ENCODE results near the gene ETHE1.

ETHE1 gene

DNA sequence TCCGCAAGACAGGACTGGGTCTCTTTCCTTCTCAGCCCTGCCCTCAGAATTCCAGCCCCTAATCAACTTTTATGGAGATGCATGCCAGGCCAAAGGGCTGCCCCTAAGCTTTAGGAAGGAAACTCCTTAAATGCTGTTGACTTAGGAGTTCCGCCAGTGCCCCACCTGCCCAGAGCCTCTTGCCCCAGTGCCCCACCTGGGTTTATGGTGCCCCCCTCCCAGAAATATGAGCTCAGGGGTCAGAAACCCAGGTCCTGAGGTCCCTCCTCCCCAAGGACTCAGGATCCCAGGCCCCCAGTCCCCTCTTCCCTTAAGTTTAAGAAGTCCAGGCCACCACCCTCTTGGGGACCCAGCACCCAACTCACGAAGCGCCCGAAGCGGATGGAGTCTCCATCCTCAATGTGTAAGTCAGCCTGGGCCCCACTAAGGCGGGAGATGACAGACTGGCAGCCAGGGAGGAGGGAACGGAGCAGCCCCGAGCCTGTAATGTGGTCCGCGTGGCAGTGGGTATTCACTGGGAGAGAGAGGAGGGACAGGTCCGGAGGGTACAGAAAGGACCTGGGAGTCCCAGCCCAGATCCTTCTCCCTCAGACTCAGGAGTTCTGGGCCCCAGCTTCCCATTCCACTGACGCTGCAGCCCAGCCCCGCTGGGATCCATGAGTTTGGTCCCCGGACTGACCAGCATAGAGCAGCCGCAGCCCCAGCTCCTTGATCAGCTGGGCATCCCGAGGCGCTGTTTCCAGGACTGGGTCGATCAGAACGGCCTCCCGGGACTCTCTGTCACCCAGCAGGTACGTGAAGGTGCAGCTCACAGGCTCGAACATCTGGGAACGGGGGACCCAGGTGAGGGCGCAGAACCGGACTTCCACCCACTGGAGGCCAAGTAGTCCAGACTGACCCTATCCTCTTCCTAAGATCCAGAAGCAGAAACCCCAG is 897 bp downstream of the ETHE1 start:
- no peak for TF ChIP-seq CTCF (IDR thresholded peaks at IDR 0.05)

GRCh38 chr19:43524922-43525835 is 1.8 kb downstream of the ETHE1 start:
- TF ChIP-seq CTCF (IDR thresholded peaks at IDR 0.05) = no peak

DNA sequence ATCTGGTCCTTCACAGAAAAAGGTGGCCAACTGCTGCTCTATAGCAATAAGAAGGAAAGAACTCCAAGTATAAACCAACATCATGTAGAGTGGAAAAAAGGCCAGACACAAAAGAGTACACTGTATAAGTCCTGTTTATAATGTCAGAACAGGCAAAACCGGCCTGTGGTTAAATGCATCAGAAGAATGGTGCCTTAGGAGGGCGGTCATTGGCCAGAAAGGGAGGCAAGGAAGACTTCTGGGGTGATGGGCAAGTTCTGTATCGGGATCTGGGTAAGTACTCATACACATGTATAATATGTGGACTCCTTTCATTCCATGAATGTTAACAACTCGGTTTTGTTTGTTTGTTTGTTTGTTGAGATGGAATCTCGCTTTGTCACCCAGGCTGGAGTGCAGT is 4.1 kb downstream of the ETHE1 start:
- TF ChIP-seq CTCF (IDR thresholded peaks at IDR 0.05) = no peak

- peak; percentile 65 for TF ChIP-seq CTCF (IDR thresholded peaks at IDR 0.05)
These were observed 7.4 kb downstream of the ETHE1 start for GRCh38 chr19:43519436-43520088.

- TF ChIP-seq CTCF (IDR thresholded peaks at IDR 0.05) = no peak
These were observed 8.9 kb downstream of the ETHE1 start for GRCh38 chr19:43518051-43518450.

DNA sequence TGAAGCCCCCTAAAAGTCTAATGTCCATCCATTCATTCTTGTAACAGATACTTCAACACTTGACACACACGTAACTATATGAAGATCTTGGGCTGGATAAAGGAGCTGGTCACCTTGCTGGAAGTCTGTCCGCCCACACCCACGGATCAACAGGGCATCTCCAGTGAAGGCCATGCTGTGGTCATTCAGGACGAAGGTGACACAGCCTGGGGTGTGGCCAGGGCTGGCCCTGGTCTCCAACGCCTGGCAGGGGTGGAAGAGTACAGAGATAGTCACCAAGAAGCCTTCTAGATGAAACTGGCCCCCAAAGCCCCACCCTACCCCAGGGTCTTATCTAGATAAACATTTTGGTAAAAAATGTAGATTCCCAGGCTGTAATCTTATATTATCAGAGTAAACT is 15.7 kb downstream of the ETHE1 start:
- no peak for TF ChIP-seq CTCF (IDR thresholded peaks at IDR 0.05)

DNA sequence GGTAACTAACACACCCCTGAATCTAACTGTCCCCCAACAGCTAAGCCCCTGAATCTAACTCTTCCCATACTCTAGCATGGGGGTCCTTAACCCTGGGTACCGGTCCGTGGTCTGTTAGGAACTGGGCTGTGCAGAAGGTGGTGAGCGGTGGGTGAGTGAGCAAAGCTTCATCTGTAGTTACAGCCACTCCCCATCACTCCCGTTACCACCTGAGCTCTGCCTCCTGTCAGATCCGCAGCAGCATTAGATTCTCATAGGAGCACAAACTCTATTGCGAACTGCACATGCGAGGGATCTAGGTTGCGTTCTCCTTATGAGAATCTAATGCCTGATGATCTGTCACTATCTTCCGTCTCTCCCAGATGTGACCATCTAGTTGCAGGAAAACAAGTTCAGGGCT is 16.3 kb downstream of the ETHE1 start:
- TF ChIP-seq CTCF (IDR thresholded peaks at IDR 0.05) = no peak
